Measurements from ENCODE around the gene RNF157. TPM values are rescaled to one million over a fixed set of nuclear protein-coding genes. Genes with fewer than 3 reads are reported as not detected.
"Not testable (repeated sequence)": the region's sequence is repeated elsewhere in the genome, so short reads cannot be mapped to it uniquely, and the experiment has no call there.

Gene RNF157
- total RNA-seq, 1 donor: 0.36 TPM

DNA sequence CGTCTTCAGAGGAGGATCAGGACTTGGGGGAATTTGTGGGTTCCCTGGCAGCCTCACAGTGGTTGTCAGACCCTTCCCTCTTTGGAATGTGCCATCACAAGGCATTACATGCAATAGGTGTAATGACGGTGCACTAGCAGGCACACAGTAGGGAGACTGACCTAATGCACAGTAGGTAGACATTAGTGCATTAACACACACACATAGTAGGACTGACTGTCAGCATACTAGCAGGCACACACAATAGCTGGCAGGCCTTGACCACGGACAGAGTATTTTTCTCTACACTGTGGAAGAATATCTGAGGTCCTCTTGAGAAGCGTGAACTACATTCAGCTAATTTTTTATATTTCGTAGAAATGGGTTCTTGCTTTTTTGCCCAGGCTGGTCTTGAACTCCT lies 14.0 kb upstream of the RNF157 start:
- no peaks in the 10 kb centered on the region for H3K27me3 ChIP-seq (ENCODE audit: insufficient read depth, low read length)
- no peak for DNase-seq (ENCODE audit: insufficient read length, low spot score, missing footprints)
- H3K4me3 ChIP-seq (ENCODE audit: insufficient read depth, low read length): no peak overlapping the region
- no peak overlapping the region for H3K4me2 ChIP-seq (ENCODE audit: insufficient read depth, low read length)
- H3K9me3 ChIP-seq (ENCODE audit: low read depth, low read length): no peaks in the 10 kb centered on the region
- no peaks in the 10 kb centered on the region for H3K79me2 ChIP-seq (ENCODE audit: insufficient read depth, low read length)
- H3K36me3 ChIP-seq (ENCODE audit: insufficient read depth, low read length): no peaks in the 10 kb centered on the region
- no peak overlapping the region for H2AFZ ChIP-seq (ENCODE audit: low read length)
- H4K20me1 ChIP-seq (ENCODE audit: insufficient read depth, low read length): no peaks in the 10 kb centered on the region
- no peak overlapping the region for H3K27ac ChIP-seq (ENCODE audit: low read depth, low read length)
- TF ChIP-seq, protein P1, sequence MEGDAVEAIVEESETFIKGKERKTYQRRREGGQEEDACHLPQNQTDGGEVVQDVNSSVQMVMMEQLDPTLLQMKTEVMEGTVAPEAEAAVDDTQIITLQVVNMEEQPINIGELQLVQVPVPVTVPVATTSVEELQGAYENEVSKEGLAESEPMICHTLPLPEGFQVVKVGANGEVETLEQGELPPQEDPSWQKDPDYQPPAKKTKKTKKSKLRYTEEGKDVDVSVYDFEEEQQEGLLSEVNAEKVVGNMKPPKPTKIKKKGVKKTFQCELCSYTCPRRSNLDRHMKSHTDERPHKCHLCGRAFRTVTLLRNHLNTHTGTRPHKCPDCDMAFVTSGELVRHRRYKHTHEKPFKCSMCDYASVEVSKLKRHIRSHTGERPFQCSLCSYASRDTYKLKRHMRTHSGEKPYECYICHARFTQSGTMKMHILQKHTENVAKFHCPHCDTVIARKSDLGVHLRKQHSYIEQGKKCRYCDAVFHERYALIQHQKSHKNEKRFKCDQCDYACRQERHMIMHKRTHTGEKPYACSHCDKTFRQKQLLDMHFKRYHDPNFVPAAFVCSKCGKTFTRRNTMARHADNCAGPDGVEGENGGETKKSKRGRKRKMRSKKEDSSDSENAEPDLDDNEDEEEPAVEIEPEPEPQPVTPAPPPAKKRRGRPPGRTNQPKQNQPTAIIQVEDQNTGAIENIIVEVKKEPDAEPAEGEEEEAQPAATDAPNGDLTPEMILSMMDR (IDR thresholded peaks at IDR 0.05; ENCODE audit: extremely low read depth, low read depth, low read length): no peak
- peaks cover 23% of the 10 kb centered on the region for H3K4me1 ChIP-seq (ENCODE audit: insufficient read depth, low read length)

DNA sequence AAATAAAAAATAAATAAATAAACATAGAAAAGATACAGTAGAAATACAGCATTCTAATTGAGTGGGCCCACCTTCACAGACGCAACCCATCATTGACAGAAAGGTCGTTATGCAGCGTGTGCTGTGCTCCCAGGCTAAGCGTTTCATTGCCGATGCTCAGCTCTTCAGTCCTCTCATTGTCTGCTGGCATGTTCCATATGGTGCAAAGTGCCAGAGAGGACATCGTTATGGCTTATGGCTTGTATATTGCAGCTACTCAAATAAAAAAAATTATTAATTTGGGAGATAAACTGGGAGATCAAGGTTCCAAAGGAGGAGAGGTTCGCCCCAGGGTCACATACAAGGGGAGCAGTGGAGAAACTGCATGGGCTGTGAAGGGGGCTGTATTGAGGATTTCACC lies 13.5 kb upstream of the RNF157 start:
- TF ChIP-seq, protein P1 (IDR thresholded peaks at IDR 0.05; ENCODE audit: extremely low read depth, low read depth, low read length): no peak
- H3K36me3 ChIP-seq (ENCODE audit: insufficient read depth, low read length): no peaks in the 10 kb centered on the region
- H3K4me3 ChIP-seq (ENCODE audit: insufficient read depth, low read length): no peak overlapping the region

DNA sequence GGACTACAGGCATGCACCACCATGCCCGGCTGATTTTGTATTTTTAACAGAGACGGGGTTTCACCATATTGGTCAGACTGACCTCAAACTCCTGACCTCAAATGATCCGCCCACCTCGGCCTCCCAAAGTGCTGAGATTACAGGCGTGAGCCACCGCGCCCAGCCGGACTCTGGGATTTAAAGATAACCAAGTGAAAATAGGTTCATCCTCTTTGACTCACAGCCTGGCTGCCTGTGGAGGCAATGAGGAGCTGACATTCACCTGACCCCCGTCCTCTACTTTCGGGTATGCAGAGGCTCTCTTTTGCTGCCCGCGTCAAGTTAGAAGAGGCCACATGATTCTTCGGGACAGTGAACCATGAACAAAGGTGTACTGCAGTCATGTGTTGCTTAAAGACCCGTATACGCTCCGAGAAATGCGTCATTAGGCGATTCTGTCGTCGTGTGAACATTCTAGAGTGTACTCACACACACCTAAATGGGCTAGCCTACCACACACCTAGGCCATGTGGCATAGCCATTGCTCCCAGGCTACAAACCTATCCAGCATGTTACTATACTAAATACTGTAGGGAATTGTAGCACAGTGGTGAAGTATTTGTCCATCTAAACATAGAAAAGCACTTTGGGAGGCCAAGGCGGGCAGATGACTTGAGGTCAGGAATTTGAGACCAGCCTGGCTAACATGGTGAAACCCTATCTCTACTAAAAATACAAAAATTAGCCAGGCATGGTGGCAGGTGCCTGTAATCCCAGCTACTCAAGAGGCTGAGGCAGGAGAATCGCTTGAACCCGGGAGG lies 12.9 kb upstream of the RNF157 start:
- Histone ChIP-seq H3K4me1 (ENCODE audit: insufficient read depth, low read length) (peaks cover 21% of the 10 kb centered on the region), H3K27ac (ENCODE audit: low read depth, low read length) (peak overlapping the region; percentile 89), H3K4me2 (ENCODE audit: insufficient read depth, low read length) (peak overlapping the region; percentile 60)
- not testable (repeated sequence) for H3K79me2 ChIP-seq (ENCODE audit: insufficient read depth, low read length); H3K36me3 ChIP-seq (ENCODE audit: insufficient read depth, low read length); H3K9me3 ChIP-seq (ENCODE audit: low read depth, low read length); H4K20me1 ChIP-seq (ENCODE audit: insufficient read depth, low read length); H3K4me3 ChIP-seq (ENCODE audit: insufficient read depth, low read length); H3K27me3 ChIP-seq (ENCODE audit: insufficient read depth, low read length); DNase-seq (ENCODE audit: insufficient read length, low spot score, missing footprints); H2AFZ ChIP-seq (ENCODE audit: low read length)

More for the DNA sequence above, 13.5 kb upstream of the RNF157 start:
- no peaks in the 10 kb centered on the region for H3K9me3 ChIP-seq (ENCODE audit: low read depth, low read length)
- no peaks in the 10 kb centered on the region for H4K20me1 ChIP-seq (ENCODE audit: insufficient read depth, low read length)
- no peaks in the 10 kb centered on the region for H3K27me3 ChIP-seq (ENCODE audit: insufficient read depth, low read length)
- H3K4me1 ChIP-seq (ENCODE audit: insufficient read depth, low read length): peaks cover 21% of the 10 kb centered on the region
- H3K79me2 ChIP-seq (ENCODE audit: insufficient read depth, low read length): no peaks in the 10 kb centered on the region
- no peak for DNase-seq (ENCODE audit: insufficient read length, low spot score, missing footprints)
- H3K4me2 ChIP-seq (ENCODE audit: insufficient read depth, low read length): no peak overlapping the region
- no peak overlapping the region for H2AFZ ChIP-seq (ENCODE audit: low read length)
- no peak overlapping the region for H3K27ac ChIP-seq (ENCODE audit: low read depth, low read length)

DNA sequence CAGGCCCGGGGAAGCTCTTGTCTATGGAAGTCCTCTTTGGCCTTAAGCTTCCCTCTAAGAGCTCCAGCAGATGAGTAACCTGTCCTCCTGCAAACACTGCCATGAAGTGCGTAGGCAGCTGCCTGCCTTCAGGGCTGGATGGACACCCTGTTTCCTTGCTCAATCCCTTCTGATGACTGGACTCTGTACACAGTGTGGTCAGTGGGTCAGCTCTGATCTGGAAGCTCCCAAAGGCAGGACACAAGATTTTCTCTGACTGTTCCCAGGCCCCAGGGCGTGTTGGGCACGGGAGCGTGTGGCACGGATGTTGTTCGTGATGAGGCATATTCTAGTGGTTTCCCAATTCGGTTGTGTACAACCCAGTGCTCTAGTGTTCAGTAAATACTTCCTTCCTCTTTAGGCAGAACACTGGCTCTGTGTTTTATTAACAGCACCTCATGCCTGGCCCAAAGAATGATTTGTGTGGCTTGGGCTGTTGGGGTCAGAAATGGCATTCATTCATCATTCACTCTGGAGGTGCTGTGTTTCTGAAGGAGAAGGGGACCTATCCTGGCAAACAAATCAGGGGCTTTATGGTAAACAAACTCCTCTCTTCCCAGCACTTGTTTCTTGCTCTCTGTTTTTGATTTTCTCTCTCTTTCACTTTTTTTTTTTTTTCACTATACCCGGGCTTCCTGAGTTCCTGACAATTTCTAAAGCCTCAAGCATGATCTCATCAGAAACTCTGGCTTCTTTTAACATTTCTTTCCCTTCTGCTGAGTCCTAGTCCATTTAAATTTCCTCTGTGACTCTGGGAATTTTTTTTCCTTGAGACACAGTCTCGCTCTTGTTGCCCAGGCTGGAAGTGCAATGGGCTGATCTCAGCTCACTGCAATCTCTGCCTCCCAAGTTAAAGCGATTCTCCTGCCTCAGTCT lies 12.0 kb upstream of the RNF157 start:
- Histone ChIP-seq H3K36me3 (ENCODE audit: insufficient read depth, low read length) (no peaks in the 10 kb centered on the region), H3K4me1 (ENCODE audit: insufficient read depth, low read length) (peaks cover 21% of the 10 kb centered on the region), H3K79me2 (ENCODE audit: insufficient read depth, low read length) (no peaks in the 10 kb centered on the region), H3K9me3 (ENCODE audit: low read depth, low read length) (no peaks in the 10 kb centered on the region), H2AFZ (ENCODE audit: low read length) (peak overlapping the region; percentile 5), H3K27ac (ENCODE audit: low read depth, low read length) (peak overlapping the region; percentile 89), H3K27me3 (ENCODE audit: insufficient read depth, low read length) (peaks cover 5% of the 10 kb centered on the region), H4K20me1 (ENCODE audit: insufficient read depth, low read length) (no peaks in the 10 kb centered on the region), H3K4me2 (ENCODE audit: insufficient read depth, low read length) (peak overlapping the region; percentile 60), H3K4me3 (ENCODE audit: insufficient read depth, low read length) (no peak overlapping the region)
- TF ChIP-seq, protein P1 (IDR thresholded peaks at IDR 0.05; ENCODE audit: extremely low read depth, low read depth, low read length): no peak
- DNase-seq (ENCODE audit: insufficient read length, low spot score, missing footprints): peak; percentile 97

Data from osteoblast (primary cell).